H1 (cell line): ENCODE results near the gene DLK1. TPM values are rescaled to one million over a fixed set of nuclear protein-coding genes. Genes with fewer than 3 reads are reported as not detected.

Source experiments
- CTCF ChIA-PET: fragments of 300-600 bp; sonication (Branson Sonifier 250); formaldehyde crosslinking; loops from one replicate; lab custom pipeline; 2021; ENCODE audit not compliant: partially characterized antibody; lab: Charles Lee
- POLR2A ChIA-PET: fragments of 300-600 bp; sonication (Branson Sonifier 250); formaldehyde crosslinking; loops from one replicate; lab custom pipeline; 2021; ENCODE audit warnings: inconsistent platforms; ENCODE audit not compliant: partially characterized antibody; lab: Charles Lee
- DNase-seq, 2 experiments: peaks; one replicate each; pipeline versions ENCODE4 v3.0.0 to v3.0.0-alpha.2; 2010 to 2022; ENCODE audit warnings: low spot score in 2 of 2, low read depth in 1 of 2, mixed read lengths in 1 of 2
- FAIRE-seq: peaks from 2 replicates; lab custom pipeline; 2011; peaks lifted over from hg19 to GRCh38; lab: Jason Lieb, UNC
- H2AFZ ChIP-seq: 2 replicates; pipeline ENCODE4 v1.8.1; 2012; ENCODE audit warnings: low read length, inconsistent platforms
- H2AK5ac ChIP-seq: 2 replicates; pipeline ENCODE4 v1.6.1; 2013; ENCODE audit warnings: low read depth, low read length
- H2BK120ac ChIP-seq: replicated peaks from 2 replicates; pipeline ENCODE3; 2013; ENCODE audit warnings: low read depth, low read length, inconsistent platforms
- H2BK12ac ChIP-seq: 2 replicates; pipeline ENCODE4 v1.6.1; 2013; ENCODE audit warnings: low read depth, low read length
- H2BK15ac ChIP-seq: 2 replicates; pipeline ENCODE4 v1.6.1; 2013; ENCODE audit warnings: low read length
- H2BK20ac ChIP-seq: 2 replicates; pipeline ENCODE4 v1.6.1; 2013; ENCODE audit warnings: low read length
- H2BK5ac ChIP-seq: 2 replicates; pipeline ENCODE4 v1.6.1; 2013; ENCODE audit warnings: low read depth, low read length
- H3K14ac ChIP-seq: 2 replicates; pipeline ENCODE4 v1.6.1; 2013; ENCODE audit warnings: inconsistent platforms; ENCODE audit not compliant: insufficient read length
- H3K18ac ChIP-seq: 2 replicates; pipeline ENCODE4 v1.6.1; 2013; ENCODE audit warnings: low read length; ENCODE audit errors: extremely low read depth
- H3K23ac ChIP-seq: 2 replicates; pipeline ENCODE4 v1.6.1; 2013; ENCODE audit warnings: inconsistent platforms; ENCODE audit not compliant: insufficient read length
- H3K23me2 ChIP-seq: 2 replicates; pipeline ENCODE4 v1.6.1; 2013; ENCODE audit warnings: low read depth, low read length
- H3K27ac ChIP-seq: 2 replicates; pipeline ENCODE4 v1.6.1; 2011; ENCODE audit warnings: low read depth, low read length, inconsistent platforms
- H3K27me3 ChIP-seq, 4 experiments: replicated peaks in 1 of 4; 1 replicate in 1 of 4; 2 replicates in 3 of 4; pipeline versions ENCODE4 v1.6.1 to v1.8.1; 2011 to 2013; ENCODE audit warnings: low read length in 3 of 4, mild to moderate bottlenecking in 3 of 4, inconsistent platforms in 2 of 4, mixed read lengths in 2 of 4, moderate library complexity in 1 of 4; ENCODE audit not compliant: control insufficient read depth in 3 of 4, insufficient read depth in 3 of 4; ENCODE audit errors: extremely low read depth in 1 of 4
- H3K36me3 ChIP-seq, 4 experiments: 2 replicates each; pipeline versions ENCODE4 v1.6.1 to v1.8.1; 2011 to 2013; ENCODE audit warnings: mild to moderate bottlenecking in 4 of 4, low read length in 3 of 4, moderate library complexity in 2 of 4, control low read depth in 1 of 4, inconsistent platforms in 1 of 4; ENCODE audit not compliant: insufficient read depth in 4 of 4, control insufficient read depth in 2 of 4
- H3K4ac ChIP-seq: replicated peaks from 2 replicates; pipeline ENCODE3; 2013; ENCODE audit warnings: low read length, low read depth, mixed read lengths, inconsistent platforms; ENCODE audit not compliant: insufficient read length
- H3K4me1 ChIP-seq, 4 experiments: replicated peaks in 1 of 4; 1 replicate in 1 of 4; 2 replicates in 3 of 4; pipeline versions ENCODE4 v1.6.1 to v1.8.1; 2011 to 2013; ENCODE audit warnings: low read length in 3 of 4, inconsistent platforms in 2 of 4, mixed read lengths in 1 of 4; ENCODE audit not compliant: insufficient read depth in 4 of 4, control insufficient read depth in 3 of 4
- H3K4me2 ChIP-seq, 2 experiments: 2 replicates each; pipeline versions ENCODE4 v1.6.1 to v1.8.1; 2011 to 2013; ENCODE audit warnings: low read depth in 2 of 2, low read length in 2 of 2, control low read depth in 1 of 2, inconsistent platforms in 1 of 2, mild to moderate bottlenecking in 1 of 2; ENCODE audit not compliant: insufficient read depth in 1 of 2
- H3K4me3 ChIP-seq, 4 experiments: fragments of 200-600, 300-600 bp in 1 of 4; sonication (generic), shearing (Covaris generic), sonication (Bioruptor Twin) in 1 of 4; 2 replicates each; pipeline versions ENCODE4 v1.5.1 to v1.8.1; 2011 to 2016; ENCODE audit warnings: low read length in 4 of 4, low read depth in 3 of 4, control low read depth in 2 of 4, inconsistent platforms in 2 of 4, mild to moderate bottlenecking in 2 of 4, mixed read lengths in 1 of 4, moderate library complexity in 1 of 4; ENCODE audit not compliant: insufficient read depth in 2 of 4; ENCODE audit errors: extremely low read depth in 1 of 4
- H3K56ac ChIP-seq: replicated peaks from 2 replicates; pipeline ENCODE3; 2013; ENCODE audit warnings: low read depth, mild to moderate bottlenecking, mixed read lengths, low read length, inconsistent platforms; ENCODE audit not compliant: insufficient read length
- H3K79me1 ChIP-seq: 2 replicates; pipeline ENCODE4 v1.6.1; 2013; ENCODE audit warnings: low read depth, low read length, control low read depth
- H3K79me2 ChIP-seq, 2 experiments: 2 replicates each; pipeline versions ENCODE4 v1.6.1 to v1.8.1; 2012 to 2013; ENCODE audit warnings: low read length in 2 of 2, mild to moderate bottlenecking in 2 of 2, inconsistent platforms in 1 of 2; ENCODE audit not compliant: insufficient read depth in 2 of 2, control insufficient read depth in 1 of 2
- H3K9ac ChIP-seq, 4 experiments: replicated peaks in 1 of 4; 1 replicate in 1 of 4; 2 replicates in 3 of 4; pipeline versions ENCODE4 v1.6.1 to v1.8.1; 2011 to 2013; ENCODE audit warnings: low read depth in 3 of 4, low read length in 3 of 4, control low read depth in 2 of 4, mild to moderate bottlenecking in 2 of 4, moderate library complexity in 2 of 4, inconsistent platforms in 1 of 4; ENCODE audit errors: extremely low read depth in 1 of 4
- H3K9me3 ChIP-seq, 2 experiments: 2 replicates each; pipeline versions ENCODE4 v1.6.1 to v1.8.1; 2012 to 2013; ENCODE audit warnings: mild to moderate bottlenecking in 2 of 2, moderate library complexity in 2 of 2, control low read depth in 1 of 2, inconsistent platforms in 1 of 2, low read depth in 1 of 2, low read length in 1 of 2, mixed read lengths in 1 of 2; ENCODE audit not compliant: insufficient read depth in 2 of 2
- H4K20me1 ChIP-seq, 2 experiments: replicated peaks in 1 of 2; 2 replicates each; pipeline versions ENCODE3 to v1.8.1; 2011 to 2013; ENCODE audit warnings: inconsistent platforms in 2 of 2, low read length in 2 of 2, mild to moderate bottlenecking in 1 of 2; ENCODE audit not compliant: insufficient read depth in 2 of 2, control insufficient read depth in 1 of 2
- H4K5ac ChIP-seq: 2 replicates; pipeline ENCODE4 v1.6.1; 2013; ENCODE audit warnings: low read length, low read depth, mixed read lengths, inconsistent platforms; ENCODE audit not compliant: insufficient read length
- H4K8ac ChIP-seq: 2 replicates; pipeline ENCODE4 v1.8.0; 2013; ENCODE audit warnings: mild to moderate bottlenecking, moderate library complexity, low read length, inconsistent platforms; ENCODE audit not compliant: insufficient read depth; ENCODE audit errors: extremely low read depth
- H4K91ac ChIP-seq: replicated peaks from 2 replicates; pipeline ENCODE3; 2013; ENCODE audit warnings: low read length, mixed read lengths, inconsistent platforms; ENCODE audit not compliant: insufficient read length
- CHD2 ChIP-seq: IDR thresholded peaks from 2 replicates; pipeline ENCODE4 v1.6.1; 2012; ENCODE audit warnings: low read length, improper control_type of control experiment
- GTF2F1 ChIP-seq: IDR thresholded peaks from 2 replicates; pipeline ENCODE4 v1.6.1; 2012; ENCODE audit warnings: low read depth, low read length, improper control_type of control experiment, borderline replicate concordance
- NRF1 ChIP-seq: IDR thresholded peaks from 2 replicates; pipeline ENCODE4 v1.6.1; 2011; ENCODE audit warnings: mild to moderate bottlenecking, low read depth, low read length, improper control_type of control experiment
- PHF8 ChIP-seq: fragments of 200-600 bp; sonication (generic); conservative IDR thresholded peaks from 2 replicates; pipeline ENCODE4 v1.7.1; 2012; ENCODE audit warnings: low read depth, mild to moderate bottlenecking, inconsistent platforms, low read length, moderate library complexity
- RNF2 ChIP-seq: fragments of 200-900, 300-1000 bp; sonication (generic); IDR thresholded peaks from 2 replicates; pipeline ENCODE4 v1.7.1; 2016; ENCODE audit warnings: borderline replicate concordance, low read depth, mild to moderate bottlenecking, antibody characterized with exemption, low read length; ENCODE audit not compliant: poor library complexity, severe bottlenecking; ENCODE audit errors: missing control alignments
- SRF ChIP-seq: IDR thresholded peaks from 2 replicates; pipeline ENCODE4 v1.6.1; 2011; ENCODE audit warnings: mild to moderate bottlenecking, low read depth, low read length, moderate library complexity
- TCF12 ChIP-seq: IDR thresholded peaks from 2 replicates; pipeline ENCODE4 v1.6.1; 2011; ENCODE audit warnings: low read depth, mild to moderate bottlenecking, low read length
- TEAD4 ChIP-seq: IDR thresholded peaks from 2 replicates; pipeline ENCODE4 v1.6.1; 2012; ENCODE audit warnings: low read depth, low read length, inconsistent platforms, mixed read lengths
- WGBS, 2 experiments: shearing (Covaris generic) in 1 of 2; methylation state at CpG; one replicate each; pipeline versions ENCODE4 v1.1.6 to v1.1.7; 2013 to 2015; ENCODE audit warnings: low lambda C conversion rate in 2 of 2, mixed read lengths in 2 of 2, inconsistent platforms in 1 of 2, low coverage in 1 of 2, missing lambda C conversion rate in 1 of 2; ENCODE audit not compliant: insufficient replicate concordance in 2 of 2, insufficient coverage in 1 of 2, insufficient read length in 1 of 2; ENCODE audit errors: extremely low coverage in 1 of 2, missing lambda C conversion rate in 1 of 2; 5-methylcytosine and 5-hydroxymethylcytosine counted together
- polyA plus RNA-seq, 7 experiments: library from polyadenylated mRNA; depleted of rRNA in 3 of 7; stranded (reverse) in 5 of 7; unstranded in 2 of 7; fragments of >200 nt in 5 of 7; fragments of 200-250 nt in 2 of 7; gene quantifications; 1 replicate in 5 of 7; 2 replicates in 1 of 7; 4 replicates in 1 of 7; pipeline versions ENCODE4 v1.2.1 to v1.2.3, GENCODE V29; 2011 to 2013; ENCODE audit warnings: missing spikeins in 2 of 7, mixed read lengths in 2 of 7
- total RNA-seq: library from RNA; stranded (reverse); fragmentation: NEBNext Ultra II Directional; extraction: Animal tissue kit (Norgen Biotek cat#: 25700); gene quantifications from 2 replicates; pipeline ENCODE4 v1.2.1, GENCODE V29; 2021
- TF ChIP-seq, protein P1 (sequence below): IDR thresholded peaks from 2 replicates; pipeline ENCODE4 v1.6.1; 2011; ENCODE audit warnings: low read length, improper control_type of control experiment

The DLK1 gene
- total and polyA plus RNA-seq, 2 of the 8 experiments (the other 6 are each of a cell fraction or from before 2014, with no cell fraction given): 1.3 to 2.4 TPM

DNA sequence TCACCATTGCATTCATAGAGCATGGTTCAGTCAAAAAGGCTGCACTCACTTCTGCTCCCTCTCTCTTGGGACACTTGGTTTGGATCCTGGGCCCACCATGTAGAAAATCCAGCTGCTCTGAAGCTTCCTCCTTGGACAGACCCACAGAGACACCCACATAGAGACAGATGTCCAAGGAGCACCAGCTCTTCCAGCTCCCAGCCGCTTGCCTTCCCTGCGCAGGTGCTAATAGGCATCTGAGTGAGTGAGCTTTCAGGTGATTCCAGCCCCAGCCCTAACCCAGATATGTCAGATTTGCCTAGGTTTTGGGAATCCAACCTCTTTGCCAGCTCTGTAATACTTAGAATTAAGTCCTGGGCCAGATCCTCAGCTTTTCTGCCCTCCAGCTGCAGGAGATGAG is 38.6 kb downstream of the DLK1 start:
- H2BK12ac ChIP-seq: no peak overlapping the region
- H4K20me1 ChIP-seq: no peaks in the 10 kb centered on the region
- no peak overlapping the region for H3K4me3 ChIP-seq
- no peak overlapping the region for H3K18ac ChIP-seq
- peaks cover 0 to 5% (median 1%) of the 10 kb centered on the region in 4 experiments; a peak in 3 of 7 replicates for H3K4me1 ChIP-seq
- no peak overlapping the region for H3K56ac ChIP-seq
- no peak overlapping the region for H3K27ac ChIP-seq
- no peak overlapping the region for H2BK5ac ChIP-seq
- H2BK20ac ChIP-seq: no peak overlapping the region
- no peaks in the 10 kb centered on the region for H3K79me1 ChIP-seq
- no peaks in the 10 kb centered on the region for H3K23me2 ChIP-seq
- H2AK5ac ChIP-seq: no peak overlapping the region
- H3K4ac ChIP-seq: no peak overlapping the region
- FAIRE-seq (no peak), DNase-seq (no peak)
- no peak overlapping the region for H2BK15ac ChIP-seq
- no peak overlapping the region for H3K9ac ChIP-seq
- H3K14ac ChIP-seq: no peak overlapping the region
- no peak overlapping the region for H3K23ac ChIP-seq
- no peaks in the 10 kb centered on the region for H3K79me2 ChIP-seq
- no peak overlapping the region for H2AFZ ChIP-seq
- 89% methylated on average over 2 of the region's 2 CpGs; no CpG with 5 or more reads in 1 of the 2 experiments for WGBS, 2 experiments
- no peak overlapping the region for H4K5ac ChIP-seq
- H4K91ac ChIP-seq: peak overlapping the region; percentile 22
- POLR2A ChIA-PET: no interaction called here
- no peaks in the 10 kb centered on the region for H3K36me3 ChIP-seq
- H3K4me2 ChIP-seq: no peak overlapping the region
- H3K27me3 ChIP-seq: no peaks in the 10 kb centered on the region
- CTCF ChIA-PET: interaction anchor here (0.6 to 1.5 kb wide), 3 partner anchors 11 to 548 kb away, joined by 3 to 6 read pairs (median 4); no protein-coding TSS in a partner anchor
- no peak overlapping the region; the same call in 1 of the 2 replicates for H4K8ac ChIP-seq
- H3K9me3 ChIP-seq: peaks cover 0 to 3% of the 10 kb centered on the region in 2 experiments; a peak in 1 of 4 replicates
- H2BK120ac ChIP-seq: no peak overlapping the region
- TF ChIP-seq, protein P1, sequence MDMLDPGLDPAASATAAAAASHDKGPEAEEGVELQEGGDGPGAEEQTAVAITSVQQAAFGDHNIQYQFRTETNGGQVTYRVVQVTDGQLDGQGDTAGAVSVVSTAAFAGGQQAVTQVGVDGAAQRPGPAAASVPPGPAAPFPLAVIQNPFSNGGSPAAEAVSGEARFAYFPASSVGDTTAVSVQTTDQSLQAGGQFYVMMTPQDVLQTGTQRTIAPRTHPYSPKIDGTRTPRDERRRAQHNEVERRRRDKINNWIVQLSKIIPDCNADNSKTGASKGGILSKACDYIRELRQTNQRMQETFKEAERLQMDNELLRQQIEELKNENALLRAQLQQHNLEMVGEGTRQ: no peak
- TF ChIP-seq RNF2 (no peak), TCF12 (no peak), SRF (no peak), GTF2F1 (no peak), PHF8 (no peak), CHD2 (no peak), TEAD4 (no peak), NRF1 (no peak)
